GM21786 (cell line): Measurements from ENCODE around the gene PLPP3.

Source experiments
- ATAC-seq: cut with Tn5 transposase; IDR thresholded peaks from one replicate; pipeline ENCODE4 v1.9.1; 2021; ENCODE audit not compliant: unreplicated experiment

The PLPP3 gene

GRCh38 chr1:56466538-56466937 is 112.8 kb downstream of the PLPP3 start:
- ATAC-seq, result no peak

GRCh38 chr1:56464294-56464693 is 115.1 kb downstream of the PLPP3 start:
- no peak for ATAC-seq

GRCh38 chr1:56463376-56463775 is 116.0 kb downstream of the PLPP3 start:
- ATAC-seq, result no peak

GRCh38 chr1:56462209-56462608 is 117.2 kb downstream of the PLPP3 start:
- no peak for ATAC-seq

GRCh38 chr1:56461158-56462127 is 117.9 kb downstream of the PLPP3 start:
- no peak for ATAC-seq

GRCh38 chr1:56459260-56459659 is 120.1 kb downstream of the PLPP3 start:
- no peak for ATAC-seq

GRCh38 chr1:56457756-56458375 is 121.5 kb downstream of the PLPP3 start:
- ATAC-seq, result no peak

- ATAC-seq, result no peak
These were observed 122.8 kb downstream of the PLPP3 start for GRCh38 chr1:56456435-56457101.

GRCh38 chr1:56453417-56454078 is 125.8 kb downstream of the PLPP3 start:
- no peak for ATAC-seq

GRCh38 chr1:56453016-56453415 is 126.3 kb downstream of the PLPP3 start:
- ATAC-seq, result no peak

- no peak for ATAC-seq
These were observed 127.0 kb downstream of the PLPP3 start for GRCh38 chr1:56452027-56453011.

- ATAC-seq, result no peak
These were observed 127.9 kb downstream of the PLPP3 start for GRCh38 chr1:56451491-56451890.

- ATAC-seq, result no peak
These were observed 129.2 kb downstream of the PLPP3 start for GRCh38 chr1:56450004-56450666.

GRCh38 chr1:56448529-56449300 is 130.6 kb downstream of the PLPP3 start:
- no peak for ATAC-seq

GRCh38 chr1:56447823-56448222 is 131.5 kb downstream of the PLPP3 start:
- ATAC-seq, result no peak

- no peak for ATAC-seq
These were observed 132.7 kb downstream of the PLPP3 start for GRCh38 chr1:56446531-56447098.

GRCh38 chr1:56444960-56445646 is 134.3 kb downstream of the PLPP3 start:
- ATAC-seq, result no peak
